ENCODE data around the gene SLC38A10.

GRCh38 chr17:81257533-81257932, 37.6 kb downstream of the SLC38A10 start:
- TF ChIP-seq CTCF (IDR thresholded peaks at IDR 0.05) = no peak
- TF ChIP-seq POLR2A (IDR thresholded peaks at IDR 0.05) = no peak
